Astrocyte of the spinal cord (primary cell): ENCODE data around the gene MRPL24.
A peak's percentile ranks its signal among the peaks of the same experiment; 100 is the strongest.

ENCODE experiments used
- DNase-seq: peaks from one replicate; pipeline ENCODE4 v3.0.0; 2011; ENCODE audit warnings: low read depth, low spot score
- H3K4me3 ChIP-seq: 2 replicates; pipeline ENCODE4 v1.5.1; 2011; ENCODE audit warnings: low read depth, mild to moderate bottlenecking, low read length, moderate library complexity
- CTCF ChIP-seq: IDR thresholded peaks from 2 replicates; pipeline ENCODE4 v1.5.1; 2012; ENCODE audit warnings: low read depth, mild to moderate bottlenecking, low read length, inconsistent platforms
- in situ Hi-C: cut with HindIII; loops from 2 replicates; pipeline ENCODE4 v1.10.0; 2017; ENCODE audit warnings: low sequenced_read_pairs

The MRPL24 gene

DNA sequence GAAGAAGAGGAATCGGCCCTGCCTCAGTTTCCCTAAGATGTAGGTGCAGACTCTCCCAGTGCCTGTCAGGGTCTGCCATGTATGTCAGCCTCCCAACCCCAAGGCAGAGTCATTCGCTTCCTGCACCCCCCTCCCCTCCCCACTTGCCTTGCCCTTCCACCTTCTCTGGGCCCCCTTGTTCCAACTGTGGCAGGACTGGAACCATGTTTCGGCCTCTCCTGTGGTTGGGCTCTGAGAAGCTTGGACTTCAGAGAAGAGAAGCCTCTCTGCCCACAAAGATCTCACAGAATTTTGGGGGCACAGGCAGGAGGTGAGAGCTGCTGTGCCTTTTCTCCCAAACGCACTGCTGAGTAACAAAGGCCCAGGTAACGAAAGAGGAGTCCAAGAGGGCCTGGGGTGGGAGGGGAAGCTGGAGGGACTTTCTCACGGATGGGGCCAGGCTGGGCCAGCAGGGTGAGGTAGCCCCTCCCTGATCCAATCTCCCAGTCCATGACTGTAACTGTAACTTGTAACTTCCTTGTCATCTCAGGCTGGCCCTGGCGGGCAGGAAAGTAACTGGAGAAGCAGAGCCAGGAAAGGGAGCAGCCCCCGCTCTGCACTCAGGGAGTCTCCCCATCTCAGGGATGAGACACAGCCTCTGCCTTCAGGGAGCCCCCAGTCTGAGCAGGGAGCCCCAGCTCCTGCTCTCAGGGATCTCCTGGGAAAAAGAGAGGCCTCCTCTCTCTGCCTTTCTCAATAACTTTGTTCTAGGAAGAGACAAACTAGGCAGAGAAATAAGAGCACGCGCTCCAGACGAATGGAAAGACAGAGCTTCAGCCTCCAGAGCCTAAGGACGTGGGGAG, 46.8 kb downstream of the MRPL24 start:
- no peak for TF ChIP-seq CTCF
- in situ Hi-C loops = no loop called here
- no peak for DNase-seq

DNA sequence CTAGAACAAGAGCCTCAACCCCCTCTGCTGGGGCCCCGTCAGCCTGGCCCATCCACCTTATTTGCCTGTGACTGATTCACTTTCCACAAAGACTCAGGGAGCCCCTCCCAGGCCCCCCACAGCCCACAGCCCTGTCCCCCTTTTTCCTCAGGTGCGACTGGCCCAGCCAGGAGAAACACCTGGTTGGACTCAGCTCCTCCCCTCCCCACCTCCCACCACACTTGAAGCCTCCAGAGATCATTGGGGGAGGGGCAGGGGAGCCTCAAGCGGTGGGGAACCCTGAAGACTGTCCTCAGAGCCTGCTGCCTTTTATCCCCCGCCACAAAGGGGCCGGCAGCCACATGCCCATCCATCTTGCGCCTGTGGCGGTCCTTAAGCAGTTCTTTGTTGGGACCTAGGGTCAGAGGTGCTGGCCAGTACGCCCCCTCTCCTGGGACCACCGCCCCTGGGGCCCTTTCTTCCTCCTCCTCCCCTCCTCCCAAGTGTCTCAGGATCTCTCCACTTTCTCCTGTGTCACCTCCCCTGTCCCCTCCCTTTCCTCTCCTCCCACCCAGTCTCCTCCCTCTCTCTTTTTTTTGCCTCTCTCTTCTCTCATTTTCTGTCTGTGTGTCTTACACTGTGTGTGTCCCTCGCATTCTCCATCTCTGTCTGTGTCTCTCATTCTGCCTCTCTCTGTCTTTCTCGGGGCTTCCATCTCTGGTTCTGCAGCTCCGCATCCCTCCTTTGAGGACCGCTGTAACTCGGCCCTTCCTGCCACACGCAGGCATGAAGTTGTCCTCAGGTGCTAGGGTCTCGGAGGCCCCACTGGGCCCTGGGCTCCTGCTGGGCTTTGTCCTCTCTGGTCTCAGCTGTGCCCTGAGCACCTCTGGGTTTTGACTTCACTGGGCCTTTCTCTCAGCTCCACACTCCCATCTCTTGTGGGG, 47.7 kb downstream of the MRPL24 start:
- in situ Hi-C loops = no loop called here

More for the DNA sequence above, 46.8 kb downstream of the MRPL24 start:
- no peak overlapping the region for H3K4me3 ChIP-seq

DNA sequence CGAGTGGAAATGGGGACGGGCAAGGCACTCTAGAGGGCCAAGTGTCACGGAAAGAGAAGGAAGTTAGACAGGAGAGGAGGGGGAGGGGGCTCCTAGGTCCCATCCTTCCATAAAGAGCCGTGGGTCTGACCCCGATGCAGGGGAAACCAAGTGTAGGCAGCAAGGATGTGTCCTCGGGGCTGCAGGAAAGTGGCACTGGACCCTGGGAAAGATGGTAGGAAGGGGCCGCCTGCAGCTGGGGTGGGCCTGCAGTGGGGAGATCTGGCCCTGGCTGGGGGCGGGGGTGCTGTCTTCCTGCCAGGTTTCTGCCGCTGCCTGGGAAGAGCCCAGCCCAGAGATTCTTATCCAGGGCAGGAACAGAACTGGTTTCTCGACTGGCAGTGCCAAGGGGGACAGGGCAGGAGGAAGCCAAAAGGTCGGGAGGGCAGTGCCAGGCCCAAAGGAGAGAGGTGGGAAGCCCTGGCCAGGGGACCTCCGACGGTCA, 48.4 kb downstream of the MRPL24 start:
- in situ Hi-C loops = no loop called here
- DNase-seq = no peak
- TF ChIP-seq CTCF = no peak
- H3K4me3 ChIP-seq = no peak overlapping the region

More for the DNA sequence above, 47.7 kb downstream of the MRPL24 start:
- DNase-seq = peak; percentile 22
- no peak for TF ChIP-seq CTCF
- H3K4me3 ChIP-seq = no peak overlapping the region

GRCh38 chr1:156691665-156692440, 49.0 kb downstream of the MRPL24 start:
- DNase-seq = peak; percentile 31
- in situ Hi-C loops = no loop called here
- TF ChIP-seq CTCF = peak; percentile 27
- H3K4me3 ChIP-seq = no peak overlapping the region

DNA sequence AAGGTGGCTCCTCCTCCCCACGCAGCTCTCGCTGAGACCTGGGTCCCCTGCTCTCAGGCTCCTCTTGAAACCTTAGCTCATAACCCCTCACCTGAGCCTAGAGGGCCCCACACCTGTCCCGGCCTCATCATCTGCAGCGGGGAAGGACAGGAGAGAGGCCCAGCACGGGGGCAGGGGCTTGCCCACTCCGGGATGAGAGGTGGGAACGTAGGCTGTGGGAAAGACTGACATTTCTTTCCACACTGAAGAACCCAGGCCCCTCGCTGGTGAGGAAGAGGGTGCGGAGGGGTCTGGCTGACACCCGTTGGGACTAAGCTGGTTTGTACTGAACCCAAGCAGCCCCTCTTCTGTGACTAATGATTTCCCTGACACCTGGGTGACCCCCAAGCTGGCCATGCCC, 49.7 kb downstream of the MRPL24 start:
- no peak overlapping the region for H3K4me3 ChIP-seq
- TF ChIP-seq CTCF = no peak
- no peak for DNase-seq
- in situ Hi-C loops = no loop called here

DNA sequence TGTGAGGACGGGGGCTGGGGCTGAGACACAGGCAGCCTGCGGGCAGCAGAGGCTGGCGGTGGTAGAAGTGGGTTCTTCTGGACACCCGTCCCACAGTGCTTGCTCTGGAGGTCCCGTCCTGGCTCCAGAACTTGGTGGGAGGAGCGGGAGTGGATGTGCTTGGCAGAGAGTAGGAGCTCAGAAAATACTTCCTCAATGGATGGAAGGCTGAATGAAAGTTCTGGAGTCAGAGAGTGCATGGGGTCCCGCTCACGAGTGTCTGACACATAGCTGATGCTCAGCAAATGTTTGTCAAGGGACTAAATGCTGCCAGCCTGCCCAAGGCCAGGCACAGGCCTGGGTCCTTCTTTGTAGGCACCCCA, 50.2 kb downstream of the MRPL24 start:
- in situ Hi-C loops = no loop called here
- no peak for DNase-seq
- TF ChIP-seq CTCF = no peak

More for the DNA sequence above, 50.2 kb downstream of the MRPL24 start:
- no peak overlapping the region for H3K4me3 ChIP-seq
